ENCODE data around the gene CCDC34.

Gene CCDC34

GRCh38 chr11:27387362-27387761, 24.3 kb upstream of the CCDC34 start:
- Histone ChIP-seq H3K27ac (no peak overlapping the region), H3K36me3 (ENCODE audit: insufficient read depth) (no peaks in the 10 kb centered on the region), H3K4me1 (ENCODE audit: low read depth, poor library complexity, severe bottlenecking) (peaks cover 40% of the 10 kb centered on the region)

GRCh38 chr11:27386181-27386845, 23.3 kb upstream of the CCDC34 start:
- H3K27ac ChIP-seq: no peak overlapping the region
- H3K9ac ChIP-seq: no peak overlapping the region
- H4K20me1 ChIP-seq (ENCODE audit: insufficient read depth): no peaks in the 10 kb centered on the region
- no peaks in the 10 kb centered on the region for H3K27me3 ChIP-seq (ENCODE audit: insufficient read depth, low read depth)
- no peaks in the 10 kb centered on the region for H3K79me2 ChIP-seq (ENCODE audit: insufficient read depth, low read depth)
- peaks cover 49% of the 10 kb centered on the region for H3K4me1 ChIP-seq (ENCODE audit: low read depth, poor library complexity, severe bottlenecking)
- no peak overlapping the region for H2AFZ ChIP-seq (ENCODE audit: low read depth)
- TF ChIP-seq, protein P1, sequence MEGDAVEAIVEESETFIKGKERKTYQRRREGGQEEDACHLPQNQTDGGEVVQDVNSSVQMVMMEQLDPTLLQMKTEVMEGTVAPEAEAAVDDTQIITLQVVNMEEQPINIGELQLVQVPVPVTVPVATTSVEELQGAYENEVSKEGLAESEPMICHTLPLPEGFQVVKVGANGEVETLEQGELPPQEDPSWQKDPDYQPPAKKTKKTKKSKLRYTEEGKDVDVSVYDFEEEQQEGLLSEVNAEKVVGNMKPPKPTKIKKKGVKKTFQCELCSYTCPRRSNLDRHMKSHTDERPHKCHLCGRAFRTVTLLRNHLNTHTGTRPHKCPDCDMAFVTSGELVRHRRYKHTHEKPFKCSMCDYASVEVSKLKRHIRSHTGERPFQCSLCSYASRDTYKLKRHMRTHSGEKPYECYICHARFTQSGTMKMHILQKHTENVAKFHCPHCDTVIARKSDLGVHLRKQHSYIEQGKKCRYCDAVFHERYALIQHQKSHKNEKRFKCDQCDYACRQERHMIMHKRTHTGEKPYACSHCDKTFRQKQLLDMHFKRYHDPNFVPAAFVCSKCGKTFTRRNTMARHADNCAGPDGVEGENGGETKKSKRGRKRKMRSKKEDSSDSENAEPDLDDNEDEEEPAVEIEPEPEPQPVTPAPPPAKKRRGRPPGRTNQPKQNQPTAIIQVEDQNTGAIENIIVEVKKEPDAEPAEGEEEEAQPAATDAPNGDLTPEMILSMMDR (conservative IDR thresholded peaks at IDR 0.05; ENCODE audit: low read depth, low read length): no peak
- H3K4me3 ChIP-seq (IDR thresholded peaks at IDR 0.05; ENCODE audit: insufficient read depth, low read depth, low read length): no peak overlapping the region
- H3K36me3 ChIP-seq (ENCODE audit: insufficient read depth): no peaks in the 10 kb centered on the region
- no peak overlapping the region for H3K4me2 ChIP-seq

More at GRCh38 chr11:27387362-27387761, 24.3 kb upstream of the CCDC34 start:
- no peaks in the 10 kb centered on the region for H3K27me3 ChIP-seq (ENCODE audit: insufficient read depth, low read depth)
- no peaks in the 10 kb centered on the region for H4K20me1 ChIP-seq (ENCODE audit: insufficient read depth)
- H3K9ac ChIP-seq: no peak overlapping the region
- H2AFZ ChIP-seq (ENCODE audit: low read depth): no peak overlapping the region
- H3K4me2 ChIP-seq: no peak overlapping the region
- TF ChIP-seq, protein P1 (conservative IDR thresholded peaks at IDR 0.05; ENCODE audit: low read depth, low read length): no peak
- H3K79me2 ChIP-seq (ENCODE audit: insufficient read depth, low read depth): no peaks in the 10 kb centered on the region
- H3K4me3 ChIP-seq (IDR thresholded peaks at IDR 0.05; ENCODE audit: insufficient read depth, low read depth, low read length): no peak overlapping the region

GRCh38 chr11:27385245-27385644, 22.2 kb upstream of the CCDC34 start:
- TF ChIP-seq, protein P1 (conservative IDR thresholded peaks at IDR 0.05; ENCODE audit: low read depth, low read length): no peak
- H4K20me1 ChIP-seq (ENCODE audit: insufficient read depth): no peaks in the 10 kb centered on the region
- no peak overlapping the region for H3K9ac ChIP-seq
- H3K27me3 ChIP-seq (ENCODE audit: insufficient read depth, low read depth): no peaks in the 10 kb centered on the region
- H3K4me3 ChIP-seq (IDR thresholded peaks at IDR 0.05; ENCODE audit: insufficient read depth, low read depth, low read length): no peak overlapping the region
- no peaks in the 10 kb centered on the region for H3K79me2 ChIP-seq (ENCODE audit: insufficient read depth, low read depth)
- H3K27ac ChIP-seq: no peak overlapping the region
- H3K4me2 ChIP-seq: no peak overlapping the region
- peaks cover 53% of the 10 kb centered on the region for H3K4me1 ChIP-seq (ENCODE audit: low read depth, poor library complexity, severe bottlenecking)
- no peak overlapping the region for H2AFZ ChIP-seq (ENCODE audit: low read depth)
- no peaks in the 10 kb centered on the region for H3K36me3 ChIP-seq (ENCODE audit: insufficient read depth)

DNA sequence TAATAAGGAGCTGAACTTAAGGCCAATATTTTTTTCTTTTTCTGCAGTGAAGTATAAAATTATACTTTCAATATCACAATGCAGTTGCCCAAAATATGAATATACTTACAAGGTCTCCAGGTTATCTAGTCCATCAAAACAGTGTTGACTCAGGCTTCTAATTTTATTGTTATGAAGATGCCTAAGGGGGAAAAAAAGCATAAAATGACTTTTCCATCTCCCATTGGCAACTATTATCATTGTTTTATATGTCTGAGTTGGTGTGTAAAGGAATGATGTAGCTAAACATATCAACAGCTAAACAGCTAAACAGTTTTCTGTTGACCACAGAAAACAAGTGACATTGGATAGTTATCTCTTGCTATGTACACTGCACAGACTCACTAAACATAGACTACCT, 21.2 kb upstream of the CCDC34 start:
- H3K4me2 ChIP-seq: no peak overlapping the region
- no peak overlapping the region for H3K9ac ChIP-seq
- no peak overlapping the region for H2AFZ ChIP-seq (ENCODE audit: low read depth)
- no peaks in the 10 kb centered on the region for H4K20me1 ChIP-seq (ENCODE audit: insufficient read depth)
- no peak overlapping the region for H3K4me3 ChIP-seq (IDR thresholded peaks at IDR 0.05; ENCODE audit: insufficient read depth, low read depth, low read length)
- H3K27me3 ChIP-seq (ENCODE audit: insufficient read depth, low read depth): no peaks in the 10 kb centered on the region
- H3K36me3 ChIP-seq (ENCODE audit: insufficient read depth): no peaks in the 10 kb centered on the region
- peaks cover 53% of the 10 kb centered on the region for H3K4me1 ChIP-seq (ENCODE audit: low read depth, poor library complexity, severe bottlenecking)
- TF ChIP-seq, protein P1 (conservative IDR thresholded peaks at IDR 0.05; ENCODE audit: low read depth, low read length): no peak
- no peak overlapping the region for H3K27ac ChIP-seq
- H3K79me2 ChIP-seq (ENCODE audit: insufficient read depth, low read depth): no peaks in the 10 kb centered on the region

Measured in KMS-11 (cell line).